Uterus (tissue), 2 donors: ENCODE results near the gene RNF217.

Experiments
- POLR2A ChIP-seq, 2 donors: fragments of 450-650 bp; IDR thresholded peaks; one replicate each; pipeline ENCODE4 v1.6.1; 2016; ENCODE audit warnings: antibody characterized with exemption in 2 of 2, mild to moderate bottlenecking in 1 of 2, moderate library complexity in 1 of 2
- TF ChIP-seq, protein P1 (sequence below), 4 experiments: fragments of 200-600 bp in 2 of 4; fragments of 450-650 bp in 2 of 4; sonication (generic) in 2 of 4; IDR thresholded peaks; one replicate each; pipeline ENCODE4 v1.5.1; 2016 to 2019; ENCODE audit warnings: antibody characterized with exemption in 4 of 4, mild to moderate bottlenecking in 2 of 4, moderate library complexity in 1 of 4

DNA sequence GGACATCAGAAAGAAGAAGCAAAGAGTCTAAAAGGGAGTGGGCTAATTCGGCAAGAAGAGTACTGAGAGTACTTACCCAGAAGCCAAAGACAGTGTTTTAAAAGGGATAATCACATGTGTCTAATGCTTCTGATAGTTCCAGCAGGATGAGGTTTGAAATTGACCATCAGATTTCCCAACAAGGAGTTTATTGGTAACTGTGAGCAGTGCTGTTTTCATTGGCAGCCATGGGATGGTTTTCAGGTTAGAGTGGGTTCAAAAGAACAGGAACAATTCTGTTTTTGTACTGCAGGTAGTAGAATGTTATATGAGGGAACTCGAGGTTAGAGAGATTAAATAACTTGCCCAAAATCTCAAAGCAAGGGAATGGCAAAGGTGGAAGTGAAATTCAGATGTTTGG lies 8.5 kb downstream of the RNF217 start:
- TF ChIP-seq, protein P1, sequence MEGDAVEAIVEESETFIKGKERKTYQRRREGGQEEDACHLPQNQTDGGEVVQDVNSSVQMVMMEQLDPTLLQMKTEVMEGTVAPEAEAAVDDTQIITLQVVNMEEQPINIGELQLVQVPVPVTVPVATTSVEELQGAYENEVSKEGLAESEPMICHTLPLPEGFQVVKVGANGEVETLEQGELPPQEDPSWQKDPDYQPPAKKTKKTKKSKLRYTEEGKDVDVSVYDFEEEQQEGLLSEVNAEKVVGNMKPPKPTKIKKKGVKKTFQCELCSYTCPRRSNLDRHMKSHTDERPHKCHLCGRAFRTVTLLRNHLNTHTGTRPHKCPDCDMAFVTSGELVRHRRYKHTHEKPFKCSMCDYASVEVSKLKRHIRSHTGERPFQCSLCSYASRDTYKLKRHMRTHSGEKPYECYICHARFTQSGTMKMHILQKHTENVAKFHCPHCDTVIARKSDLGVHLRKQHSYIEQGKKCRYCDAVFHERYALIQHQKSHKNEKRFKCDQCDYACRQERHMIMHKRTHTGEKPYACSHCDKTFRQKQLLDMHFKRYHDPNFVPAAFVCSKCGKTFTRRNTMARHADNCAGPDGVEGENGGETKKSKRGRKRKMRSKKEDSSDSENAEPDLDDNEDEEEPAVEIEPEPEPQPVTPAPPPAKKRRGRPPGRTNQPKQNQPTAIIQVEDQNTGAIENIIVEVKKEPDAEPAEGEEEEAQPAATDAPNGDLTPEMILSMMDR (IDR thresholded peaks at IDR 0.05), result no peak
- no peak for TF ChIP-seq POLR2A (IDR thresholded peaks at IDR 0.05)
